HTERT RPE-1 (cell line): Measurements from ENCODE around the gene KLK6.

Experiments
- in situ Hi-C: fragments of 300-500 bp; cut with MboI; formaldehyde crosslinking; loops from 4 replicates; pipeline ENCODE4 v1.14.3; 2020; ENCODE audit warnings: low sequenced_read_pairs

Gene KLK6

GRCh38 chr19:50969413-50969760, at the start of gene KLK6:
Gene KLK6 (minus strand): TSS chr19:50969591. CDS start chr19:50968104, 1,487 bp downstream.
- in situ Hi-C loops, result no loop called here

GRCh38 chr19:51018745-51019543, 49.6 kb upstream of the KLK6 start:
- in situ Hi-C loops, result no loop called here

- in situ Hi-C loops, result no loop called here
Measured at GRCh38 chr19:51016798-51017683, 47.6 kb upstream of the KLK6 start.

- in situ Hi-C loops, result no loop called here
Measured at GRCh38 chr19:51015691-51016267, 46.4 kb upstream of the KLK6 start.

GRCh38 chr19:51014242-51014641, 44.9 kb upstream of the KLK6 start:
- in situ Hi-C loops, result no loop called here

- in situ Hi-C loops, result no loop called here
Measured at GRCh38 chr19:51012661-51013190, 43.3 kb upstream of the KLK6 start.

- in situ Hi-C loops, result no loop called here
Measured at GRCh38 chr19:51010066-51010795, 40.8 kb upstream of the KLK6 start.

GRCh38 chr19:51009061-51009891, 39.9 kb upstream of the KLK6 start:
- in situ Hi-C loops, result no loop called here

GRCh38 chr19:51007488-51007887, 38.1 kb upstream of the KLK6 start:
- in situ Hi-C loops, result no loop called here

- in situ Hi-C loops, result no loop called here
Measured at GRCh38 chr19:51006406-51006805, 37.0 kb upstream of the KLK6 start.

- in situ Hi-C loops, result no loop called here
Measured at GRCh38 chr19:51005248-51005647, 35.9 kb upstream of the KLK6 start.

- in situ Hi-C loops, result no loop called here
Measured at GRCh38 chr19:51003316-51003715, 33.9 kb upstream of the KLK6 start.

GRCh38 chr19:51002542-51003311, 33.3 kb upstream of the KLK6 start:
- in situ Hi-C loops, result no loop called here

- in situ Hi-C loops, result no loop called here
Measured at GRCh38 chr19:51002089-51002532, 32.7 kb upstream of the KLK6 start.

GRCh38 chr19:51001515-51001914, 32.1 kb upstream of the KLK6 start, which contains the start of gene KLK8:
Gene KLK8 (minus strand): TSS chr19:51001604. CDS start chr19:51001167, 437 bp downstream.
- in situ Hi-C loops, result no loop called here

GRCh38 chr19:51000981-51001380, 31.6 kb upstream of the KLK6 start:
- in situ Hi-C loops, result no loop called here

GRCh38 chr19:51000426-51000825, 31.0 kb upstream of the KLK6 start:
- in situ Hi-C loops, result no loop called here

- in situ Hi-C loops, result no loop called here
Measured at GRCh38 chr19:50998686-50999085, 29.3 kb upstream of the KLK6 start.

GRCh38 chr19:50998061-50998460, 28.7 kb upstream of the KLK6 start:
- in situ Hi-C loops, result no loop called here
